Adrenal gland (tissue), 12 donors: Measurements from ENCODE around the gene KLC3. TPM values are rescaled to one million over a fixed set of nuclear protein-coding genes. Genes with fewer than 3 reads are reported as not detected.
A peak's percentile ranks its signal among the peaks of the same experiment; 100 is the strongest.

Source experiments
- DNase-seq, 7 donors: peaks; one replicate each; pipeline ENCODE4 v3.0.0-alpha.2; 2019 to 2020
- H3K27ac ChIP-seq, 5 donors: fragments of 200-600 bp; sonication (generic) in 4 of 5; 1 replicate in 3 of 5; 2 replicates in 2 of 5; pipeline versions ENCODE4 v1.5.1 to v1.8.0; 2016 to 2020; ENCODE audit warnings: mild to moderate bottlenecking in 1 of 5
- H3K27me3 ChIP-seq: fragments of 200-600 bp; 2 replicates; pipeline ENCODE4 v1.8.0; 2021
- H3K36me3 ChIP-seq, 2 donors: fragments of 200-600 bp; replicated peaks in 1 of 2; 1 replicate in 1 of 2; 2 replicates in 1 of 2; pipeline versions ENCODE4 v1.5.1 to v1.8.0; 2018 to 2022
- H3K4me1 ChIP-seq, 2 donors: fragments of 200-600 bp; replicated peaks in 1 of 2; 1 replicate in 1 of 2; 2 replicates in 1 of 2; pipeline versions ENCODE4 v1.5.1 to v1.8.0; 2018 to 2021
- H3K4me3 ChIP-seq, 4 donors: fragments of 200-600 bp; sonication (generic) in 3 of 4; one replicate each; pipeline ENCODE4 v1.5.1; 2016 to 2018
- H3K9me3 ChIP-seq, 3 donors: fragments of 200-600 bp; sonication (generic) in 1 of 3; replicated peaks in 1 of 3; 1 replicate in 2 of 3; 2 replicates in 1 of 3; pipeline versions ENCODE4 v1.5.1 to v1.8.0; 2016 to 2021
- POLR2A ChIP-seq, 2 donors: fragments of 450-650 bp; IDR thresholded peaks; one replicate each; pipeline ENCODE4 v1.6.1; 2017; ENCODE audit warnings: antibody characterized with exemption in 2 of 2, mild to moderate bottlenecking in 2 of 2, moderate library complexity in 1 of 2
- WGBS, 4 donors: extraction: QIAGEN DNeasy Blood & Tissue Kit in 2 of 4; methylation state at CpG; one replicate each; pipeline versions ENCODE4 v1.1.5 to v1.1.7; 2013 to 2017; 5-methylcytosine and 5-hydroxymethylcytosine counted together
- intact Hi-C, 2 donors: fragments of 100-400 bp; cut with DNase I; formaldehyde crosslinking; loops; one replicate each; pipeline versions ENCODE4 v1.14.1 to v1.15.0; 2022 to 2023
- polyA plus RNA-seq, 3 donors: library from polyadenylated mRNA; stranded (reverse); fragments of 200-250 nt in 2 of 3; fragments of 350-450 nt in 1 of 3; fragmentation: Illumina TruSeq in 1 of 3; extraction: RNeasy Lipid Tissue Mini Kit (QIAGEN cat#74804) in 1 of 3; gene quantifications; one replicate each; pipeline ENCODE4 v1.2.3, GENCODE V29; 2013 to 2014
- total RNA-seq, 9 donors: library from RNA; depleted of rRNA in 4 of 9; stranded (reverse); fragments of >200 nt in 4 of 9; fragments of 120-200 nt in 1 of 9; fragmentation: NEBNext Ultra II Directional in 1 of 9; extraction: Animal tissue kit (Norgen Biotek cat#: 25700) in 1 of 9; gene quantifications; one replicate each; pipeline versions ENCODE4 v1.1.0 to v1.2.4, GENCODE V29; 2013 to 2023
- TF ChIP-seq, protein P1 (sequence below), 6 experiments: fragments of 450-650 bp in 4 of 6; fragments of 200-600 bp in 2 of 6; sonication (generic) in 1 of 6; IDR thresholded peaks; 1 replicate in 5 of 6; 2 replicates in 1 of 6; pipeline versions ENCODE4 v1.5.1 to v1.8.0; 2016 to 2021; ENCODE audit warnings: antibody characterized with exemption in 6 of 6, mild to moderate bottlenecking in 2 of 6, moderate library complexity in 1 of 6
- donor health status: healthy with polysubstance abuse.
- donor health status: Bipolar disorder and iron deficiency.
- donor health status: DM: yes; HTN: yes; CAD: no.
- donor health status: DM: no; HTN: no; CAD: no.
- donor health status: DM: no; HTN: no; CAD: no.
- donor health status: DM: yes; HTN: yes; CAD: no.

Gene KLC3
- total and polyA plus RNA-seq, 12 donors, result 0.16 to 0.30 (median 0.17) TPM; not detected in 7

DNA sequence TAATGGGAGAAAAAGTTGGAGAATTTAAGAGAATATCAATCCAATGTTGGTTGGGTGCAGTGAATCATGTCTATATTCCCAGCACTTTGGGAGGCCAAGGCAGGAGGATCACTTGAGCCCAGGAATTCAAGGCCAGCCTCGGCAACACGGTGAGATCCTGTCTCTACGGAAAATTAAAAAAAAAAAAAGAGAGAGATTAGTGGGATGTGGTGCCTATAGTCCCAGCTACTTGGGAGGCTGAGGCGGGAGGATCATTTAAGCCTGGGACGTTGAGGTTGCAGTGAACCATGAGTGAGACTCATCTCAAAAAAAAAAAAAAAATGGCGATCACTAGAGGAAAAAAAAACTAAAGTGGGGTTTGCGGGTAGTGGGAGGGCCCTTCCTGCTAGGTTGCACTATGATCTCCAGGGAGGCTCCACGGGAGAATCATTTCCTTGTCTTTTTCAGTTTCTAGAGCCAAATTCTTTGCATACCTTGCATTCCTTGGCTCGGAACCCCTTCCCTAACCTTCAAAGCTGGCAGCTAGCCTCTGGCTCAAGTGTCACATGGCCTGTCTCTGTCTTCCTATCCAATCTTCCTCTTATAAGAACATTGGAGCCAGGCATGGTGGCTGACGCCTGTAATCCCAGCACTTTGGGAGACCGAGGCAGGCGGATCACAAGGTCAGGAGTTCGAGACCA, 35.6 kb downstream of the KLC3 start:
- Histone ChIP-seq H3K36me3 (no peaks in the 10 kb centered on the region), H3K4me3 (no peak overlapping the region), H3K27ac (peak overlapping the region; percentile 81 to 90 (median 86)), H3K9me3 (no peaks in the 10 kb centered on the region), H3K4me1 (peaks cover 0 to 5% of the 10 kb centered on the region in 2 donors), H3K27me3 (no peaks in the 10 kb centered on the region)
- DNase-seq, result peak; percentile 68 to 96 (median 93)
- intact Hi-C loops, result no loop called here
- WGBS, 4 donors, result 29 to 32% (median 31%) methylated on average over 13 of the region's 13 CpGs
- peak in 1 of 2 donors; percentile 49 for TF ChIP-seq POLR2A (IDR thresholded peaks at IDR 0.05)
- TF ChIP-seq, protein P1, sequence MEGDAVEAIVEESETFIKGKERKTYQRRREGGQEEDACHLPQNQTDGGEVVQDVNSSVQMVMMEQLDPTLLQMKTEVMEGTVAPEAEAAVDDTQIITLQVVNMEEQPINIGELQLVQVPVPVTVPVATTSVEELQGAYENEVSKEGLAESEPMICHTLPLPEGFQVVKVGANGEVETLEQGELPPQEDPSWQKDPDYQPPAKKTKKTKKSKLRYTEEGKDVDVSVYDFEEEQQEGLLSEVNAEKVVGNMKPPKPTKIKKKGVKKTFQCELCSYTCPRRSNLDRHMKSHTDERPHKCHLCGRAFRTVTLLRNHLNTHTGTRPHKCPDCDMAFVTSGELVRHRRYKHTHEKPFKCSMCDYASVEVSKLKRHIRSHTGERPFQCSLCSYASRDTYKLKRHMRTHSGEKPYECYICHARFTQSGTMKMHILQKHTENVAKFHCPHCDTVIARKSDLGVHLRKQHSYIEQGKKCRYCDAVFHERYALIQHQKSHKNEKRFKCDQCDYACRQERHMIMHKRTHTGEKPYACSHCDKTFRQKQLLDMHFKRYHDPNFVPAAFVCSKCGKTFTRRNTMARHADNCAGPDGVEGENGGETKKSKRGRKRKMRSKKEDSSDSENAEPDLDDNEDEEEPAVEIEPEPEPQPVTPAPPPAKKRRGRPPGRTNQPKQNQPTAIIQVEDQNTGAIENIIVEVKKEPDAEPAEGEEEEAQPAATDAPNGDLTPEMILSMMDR (IDR thresholded peaks at IDR 0.05), result no peak

DNA sequence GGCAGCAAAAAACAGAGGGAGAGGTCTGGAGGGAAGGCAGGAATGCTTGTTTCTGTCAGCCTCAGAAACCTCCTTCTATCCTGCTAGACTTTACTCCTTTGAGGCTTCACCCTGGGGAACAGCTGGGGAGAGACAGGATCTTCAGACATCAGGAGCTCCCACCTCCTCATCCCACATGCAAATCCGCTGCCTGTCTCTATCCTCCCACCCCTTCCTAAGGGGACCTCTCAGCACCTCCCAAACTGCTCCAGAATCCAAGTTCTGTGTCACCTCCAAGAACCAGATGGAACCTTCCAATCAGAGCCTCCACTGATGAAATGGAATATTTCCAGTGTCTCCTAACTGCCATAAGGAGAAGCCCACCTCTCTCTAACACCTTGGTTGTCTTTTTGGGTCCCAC, 39.6 kb downstream of the KLC3 start:
- Histone ChIP-seq H3K27me3 (no peaks in the 10 kb centered on the region), H3K4me3 (no peak overlapping the region), H3K36me3 (no peaks in the 10 kb centered on the region), H3K4me1 (peaks cover 0 to 5% of the 10 kb centered on the region in 2 donors), H3K9me3 (no peaks in the 10 kb centered on the region), H3K27ac (no peak overlapping the region)
- WGBS, 4 donors, result 71 to 100% (median 86%) methylated on average over 1 of the region's 1 CpG
- intact Hi-C loops, result no loop called here
- DNase-seq, result no peak
- TF ChIP-seq, protein P1 (IDR thresholded peaks at IDR 0.05), result no peak
- no peak for TF ChIP-seq POLR2A (IDR thresholded peaks at IDR 0.05)

DNA sequence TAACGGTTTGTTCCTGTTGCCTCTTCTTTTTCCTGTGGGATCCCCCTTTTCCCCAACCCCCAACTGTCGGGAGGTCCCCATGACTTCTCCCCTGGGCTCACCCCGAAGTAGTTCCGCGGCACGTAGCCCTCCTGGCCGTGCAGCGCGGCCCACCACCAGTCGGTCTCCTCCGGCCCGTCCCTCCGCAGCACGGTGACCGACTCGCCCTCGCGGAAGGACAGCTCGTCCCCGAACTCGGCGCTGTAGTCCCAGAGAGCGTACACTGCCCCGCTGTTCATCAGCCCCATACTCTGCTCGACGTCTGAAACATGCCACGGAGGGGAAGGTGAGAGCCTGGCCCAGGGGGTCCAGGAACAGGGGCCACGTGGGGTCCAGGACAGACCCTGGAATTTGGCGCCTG, 41.9 kb downstream of the KLC3 start:
- WGBS, 4 donors, result 84 to 91% (median 87%) methylated on average over 25 to 29 of the region's 29 CpGs
- Histone ChIP-seq H3K9me3 (no peaks in the 10 kb centered on the region), H3K27ac (no peak overlapping the region), H3K4me1 (peaks cover 0 to 7% of the 10 kb centered on the region in 2 donors), H3K36me3 (no peaks in the 10 kb centered on the region), H3K4me3 (no peak overlapping the region), H3K27me3 (peaks cover 12% of the 10 kb centered on the region)
- intact Hi-C loops, result no loop called here
- DNase-seq, result no peak
- no peak for TF ChIP-seq POLR2A (IDR thresholded peaks at IDR 0.05)
- TF ChIP-seq, protein P1 (IDR thresholded peaks at IDR 0.05), result no peak

DNA sequence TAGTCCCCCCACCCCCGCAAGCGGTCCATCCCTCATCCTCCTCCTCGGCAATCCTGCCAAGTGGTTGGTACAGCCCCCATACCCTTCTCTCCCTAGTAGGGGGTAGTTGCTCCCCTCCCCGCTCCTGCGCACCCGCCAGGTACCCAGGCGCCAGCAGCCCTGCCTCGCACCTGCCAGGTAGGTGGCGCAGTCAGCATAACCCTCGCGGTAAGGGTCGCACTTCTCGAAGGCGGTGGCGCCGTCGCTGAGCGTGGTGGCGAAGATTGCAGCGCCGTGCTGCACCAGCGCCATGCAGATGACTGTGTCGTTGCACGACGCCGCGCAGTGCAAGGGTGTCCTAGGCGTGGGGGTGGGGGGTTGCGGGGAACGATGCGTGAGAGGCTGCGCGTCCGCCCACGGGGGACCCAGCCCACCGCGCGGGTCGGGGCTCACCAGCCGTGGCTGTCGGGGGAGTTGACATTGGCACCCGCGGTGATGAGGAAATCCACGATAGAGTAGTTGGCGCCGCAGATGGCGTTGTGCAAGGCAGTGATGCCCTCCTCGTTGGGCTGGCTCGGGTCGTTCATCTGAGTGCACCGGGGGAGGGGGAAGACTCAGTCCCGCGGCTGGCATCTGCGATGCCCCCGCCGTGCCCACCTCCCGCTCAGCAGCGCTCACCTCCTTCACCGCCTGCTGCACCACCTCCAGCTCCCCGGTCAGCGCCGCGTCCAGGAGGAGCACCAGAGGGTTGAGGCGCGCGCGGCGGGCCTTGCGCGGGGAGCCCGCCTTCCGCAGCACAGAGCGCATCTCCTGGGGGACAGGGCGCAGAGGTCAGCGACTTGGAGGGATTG, 45.1 kb downstream of the KLC3 start:
- Histone ChIP-seq H3K27ac (no peak overlapping the region), H3K4me1 (peaks cover 0 to 7% of the 10 kb centered on the region in 2 donors), H3K27me3 (peaks cover 12% of the 10 kb centered on the region), H3K36me3 (no peaks in the 10 kb centered on the region), H3K4me3 (no peak overlapping the region), H3K9me3 (no peaks in the 10 kb centered on the region)
- 7 to 14% (median 7%) methylated on average over 20 to 75 of the region's 75 CpGs; no CpG with 5 or more reads in 1 of the 4 donors for WGBS, 4 donors
- TF ChIP-seq POLR2A (IDR thresholded peaks at IDR 0.05), result no peak
- TF ChIP-seq, protein P1 (IDR thresholded peaks at IDR 0.05), result no peak
- intact Hi-C loops, result no loop called here
- DNase-seq, result peak in 1 of 7 donors; percentile 28
